Activated CD4-positive, alpha-beta T cell treated with anti-CD3 and anti-CD28 coated beads for 36 hours (primary cell): ENCODE measurements around the gene PRSS33. TPM values are rescaled to one million over a fixed set of nuclear protein-coding genes. Genes with fewer than 3 reads are reported as not detected.

Experiments used
- ATAC-seq: fragments of 200-7000 bp; cut with Tn5 transposase; one replicate; pipeline ENCODE4 v1.10.0; 2021; ENCODE audit warnings: mild to moderate bottlenecking, moderate library complexity
- CTCF ChIA-PET: fragments of 350-600 bp; sonication (Branson Sonifier 250); formaldehyde crosslinking; loops from one replicate; lab custom pipeline; 2021; ENCODE audit warnings: antibody characterized with exemption; lab: Charles Lee
- POLR2A ChIA-PET: fragments of 350-600 bp; sonication (Branson Sonifier 250); formaldehyde crosslinking; loops from one replicate; lab custom pipeline; 2021; ENCODE audit warnings: antibody characterized with exemption, inconsistent platforms; lab: Charles Lee
- DNase-seq: peaks from one replicate; pipeline ENCODE4 v3.0.0-alpha.2; 2020
- H3K27ac Mint-ChIP-seq: one replicate; pipeline ENCODE4 v1.8.0; 2021; ENCODE audit warnings: mixed read lengths
- H3K27me3 Mint-ChIP-seq: one replicate; pipeline ENCODE4 v1.8.0; 2021; ENCODE audit warnings: mixed read lengths
- H3K36me3 Mint-ChIP-seq: one replicate; pipeline ENCODE4 v1.8.0; 2021; ENCODE audit warnings: low read depth, mixed read lengths
- H3K4me1 Mint-ChIP-seq: one replicate; pipeline ENCODE4 v1.8.0; 2021; ENCODE audit warnings: mixed read lengths
- H3K4me3 Mint-ChIP-seq: one replicate; pipeline ENCODE4 v1.8.0; 2021; ENCODE audit warnings: mild to moderate bottlenecking, moderate library complexity, mixed read lengths
- H3K9me3 Mint-ChIP-seq: one replicate; pipeline ENCODE4 v1.8.0; 2021; ENCODE audit warnings: low read depth, mixed read lengths
- intact Hi-C, 2 experiments: fragments of 100-400 bp; cut with DNase I in 1 of 2; cut with micrococcal nuclease in 1 of 2; formaldehyde crosslinking; loops; one replicate each; pipeline versions ENCODE4 v1.14.2 to v1.15.1; 2022 to 2024; cut with DNase I, micrococcal nuclease
- total RNA-seq, 2 experiments: library from RNA; stranded (reverse); gene quantifications; one replicate each; pipeline ENCODE4 v1.2.3, GENCODE V29; 2021

PRSS33 gene
- total RNA-seq, 2 experiments from 2014 or later: not detected

- CTCF ChIA-PET: interaction anchor here (1.1 kb wide), 1 partner anchor 11 kb away, joined by 4 read pairs; no protein-coding TSS in a partner anchor
Observed at GRCh38 chr16:2745116-2745890, 42.1 kb downstream of the PRSS33 start.

GRCh38 chr16:2744711-2745110 is 42.6 kb downstream of the PRSS33 start:
- Mint-ChIP-seq H3K27me3 (no peaks in the 10 kb centered on the region), H3K4me1 (no peaks in the 10 kb centered on the region), H3K4me3 (no peak overlapping the region), H3K9me3 (no peaks in the 10 kb centered on the region), H3K36me3 (peaks cover 4% of the 10 kb centered on the region), H3K27ac (no peak overlapping the region)
- CTCF ChIA-PET: no interaction called here
- DNase-seq (no peak), ATAC-seq (no peak)
- intact Hi-C loops: no loop called here
- POLR2A ChIA-PET: no interaction called here

More at GRCh38 chr16:2745116-2745890, 42.1 kb downstream of the PRSS33 start:
- peaks cover 8% of the 10 kb centered on the region for H3K36me3 Mint-ChIP-seq
- no peaks in the 10 kb centered on the region for H3K27me3 Mint-ChIP-seq
- intact Hi-C loops: no loop called here
- POLR2A ChIA-PET: no interaction called here
- H3K4me1 Mint-ChIP-seq: no peaks in the 10 kb centered on the region
- no peak overlapping the region for H3K4me3 Mint-ChIP-seq
- DNase-seq: no peak
- H3K27ac Mint-ChIP-seq: no peak overlapping the region
- ATAC-seq: no peak
- no peaks in the 10 kb centered on the region for H3K9me3 Mint-ChIP-seq

- Mint-ChIP-seq H3K27ac (no peak overlapping the region), H3K27me3 (no peaks in the 10 kb centered on the region), H3K9me3 (no peaks in the 10 kb centered on the region), H3K36me3 (no peaks in the 10 kb centered on the region), H3K4me1 (no peaks in the 10 kb centered on the region), H3K4me3 (no peak overlapping the region)
- no peak for ATAC-seq
- intact Hi-C loops: no loop called here
- CTCF ChIA-PET: no interaction called here
- POLR2A ChIA-PET: no interaction called here
- no peak for DNase-seq
Observed at GRCh38 chr16:2743007-2743810, 44.2 kb downstream of the PRSS33 start.

- ATAC-seq (no peak), DNase-seq (no peak)
- Mint-ChIP-seq H3K27ac (no peak overlapping the region), H3K36me3 (no peaks in the 10 kb centered on the region), H3K4me3 (no peak overlapping the region), H3K27me3 (no peaks in the 10 kb centered on the region), H3K9me3 (no peaks in the 10 kb centered on the region), H3K4me1 (no peaks in the 10 kb centered on the region)
- intact Hi-C loops: no loop called here
- CTCF ChIA-PET: interaction anchor here (0.6 kb wide), 1 partner anchor 1394 kb away, joined by 3 read pairs; no protein-coding TSS in a partner anchor
- POLR2A ChIA-PET: no interaction called here
Observed at GRCh38 chr16:2742323-2743006, 44.9 kb downstream of the PRSS33 start.

- no peak for DNase-seq
- no peaks in the 10 kb centered on the region for H3K4me1 Mint-ChIP-seq
- H3K27ac Mint-ChIP-seq: no peak overlapping the region
- no peak for ATAC-seq
- ChIA-PET POLR2A (interaction anchor here (0.7 kb wide), 1 partner anchor 27 kb away, joined by 5 read pairs; no protein-coding TSS in a partner anchor), CTCF (no interaction called here)
- intact Hi-C loops: no loop called here
- no peaks in the 10 kb centered on the region for H3K9me3 Mint-ChIP-seq
- H3K27me3 Mint-ChIP-seq: no peaks in the 10 kb centered on the region
- no peaks in the 10 kb centered on the region for H3K36me3 Mint-ChIP-seq
- H3K4me3 Mint-ChIP-seq: no peak overlapping the region
Observed at GRCh38 chr16:2741168-2741567, 46.2 kb downstream of the PRSS33 start.

GRCh38 chr16:2740476-2740875 is 46.9 kb downstream of the PRSS33 start:
- no peak overlapping the region for H3K4me3 Mint-ChIP-seq
- H3K4me1 Mint-ChIP-seq: no peaks in the 10 kb centered on the region
- H3K27ac Mint-ChIP-seq: no peak overlapping the region
- POLR2A ChIA-PET: no interaction called here
- intact Hi-C loops: no loop called here
- H3K9me3 Mint-ChIP-seq: no peaks in the 10 kb centered on the region
- H3K27me3 Mint-ChIP-seq: no peaks in the 10 kb centered on the region
- ATAC-seq: no peak
- CTCF ChIA-PET: no interaction called here
- H3K36me3 Mint-ChIP-seq: no peaks in the 10 kb centered on the region
- DNase-seq: no peak

- no peak for ATAC-seq
- intact Hi-C loops: no loop called here
- no peaks in the 10 kb centered on the region for H3K9me3 Mint-ChIP-seq
- ChIA-PET POLR2A (no interaction called here), CTCF (no interaction called here)
- H3K4me1 Mint-ChIP-seq: no peaks in the 10 kb centered on the region
- no peak for DNase-seq
- no peak overlapping the region for H3K27ac Mint-ChIP-seq
- H3K36me3 Mint-ChIP-seq: no peaks in the 10 kb centered on the region
- H3K27me3 Mint-ChIP-seq: peaks cover 1% of the 10 kb centered on the region
- H3K4me3 Mint-ChIP-seq: no peak overlapping the region
Observed at GRCh38 chr16:2739625-2740430, 47.5 kb downstream of the PRSS33 start.

GRCh38 chr16:2738615-2739014 is 48.7 kb downstream of the PRSS33 start:
- peaks cover 1% of the 10 kb centered on the region for H3K27me3 Mint-ChIP-seq
- intact Hi-C loops: no loop called here
- ChIA-PET POLR2A (interaction anchor here (1.4 kb wide), 1 partner anchor 22 kb away, joined by 5 read pairs; no protein-coding TSS in a partner anchor), CTCF (no interaction called here)
- H3K9me3 Mint-ChIP-seq: no peaks in the 10 kb centered on the region
- no peak for ATAC-seq
- no peaks in the 10 kb centered on the region for H3K36me3 Mint-ChIP-seq
- no peak overlapping the region for H3K4me3 Mint-ChIP-seq
- no peak for DNase-seq
- H3K27ac Mint-ChIP-seq: no peak overlapping the region
- no peaks in the 10 kb centered on the region for H3K4me1 Mint-ChIP-seq

GRCh38 chr16:2737895-2738418 is 49.4 kb downstream of the PRSS33 start:
- Mint-ChIP-seq H3K4me3 (no peak overlapping the region), H3K27me3 (peaks cover 1% of the 10 kb centered on the region), H3K36me3 (no peaks in the 10 kb centered on the region), H3K9me3 (no peaks in the 10 kb centered on the region), H3K4me1 (no peaks in the 10 kb centered on the region), H3K27ac (no peak overlapping the region)
- intact Hi-C loops: no loop called here
- CTCF ChIA-PET: no interaction called here
- ATAC-seq (no peak), DNase-seq (no peak)
- POLR2A ChIA-PET: interaction anchor here (0.6 to 1.4 kb wide), 2 partner anchors 21 to 34 kb away, joined by 4 to 5 read pairs; no protein-coding TSS in a partner anchor

GRCh38 chr16:2737238-2737605 is 50.1 kb downstream of the PRSS33 start:
- ATAC-seq: no peak
- Mint-ChIP-seq H3K9me3 (no peaks in the 10 kb centered on the region), H3K4me3 (no peak overlapping the region), H3K4me1 (no peaks in the 10 kb centered on the region), H3K27ac (no peak overlapping the region), H3K36me3 (no peaks in the 10 kb centered on the region), H3K27me3 (peaks cover 1% of the 10 kb centered on the region)
- DNase-seq: no peak
- intact Hi-C loops: no loop called here
- POLR2A ChIA-PET: interaction anchor here (0.6 to 1.4 kb wide), 3 partner anchors 20 to 675 kb away, joined by 3 to 5 read pairs (median 4); no protein-coding TSS in a partner anchor
- CTCF ChIA-PET: no interaction called here
